Thoracic aorta (tissue), 2 donors: ENCODE measurements around the gene SLC6A3. TPM values are rescaled to one million over a fixed set of nuclear protein-coding genes. Genes with fewer than 3 reads are reported as not detected.

ENCODE experiments used
- ATAC-seq: fragments of 150-250 bp; one replicate; pipeline ENCODE4 v1.8.0; 2017; ENCODE audit warnings: low read depth; ENCODE audit not compliant: insufficient number of reproducible peaks, low FRiP score
- DNase-seq: peaks from one replicate; pipeline ENCODE4 v3.0.0-alpha.2; 2020; ENCODE audit warnings: low spot score
- H3K27ac ChIP-seq, 2 donors: fragments of 200-600 bp; sonication (generic); 1 replicate in 1 of 2; 2 replicates in 1 of 2; pipeline ENCODE4 v1.5.1; 2016; ENCODE audit warnings: mild to moderate bottlenecking in 2 of 2, moderate library complexity in 2 of 2
- H3K27me3 ChIP-seq: fragments of 200-600 bp; sonication (generic); replicated peaks from 2 replicates; pipeline ENCODE4 v1.6.0; 2016; ENCODE audit warnings: mild to moderate bottlenecking; ENCODE audit not compliant: insufficient read depth
- H3K36me3 ChIP-seq: fragments of 200-600 bp; sonication (generic); one replicate; pipeline ENCODE4 v1.5.1; 2016
- H3K4me1 ChIP-seq, 2 donors: fragments of 200-600 bp; sonication (generic); 1 replicate in 1 of 2; 2 replicates in 1 of 2; pipeline versions ENCODE4 v1.5.1 to v1.6.0; 2016; ENCODE audit warnings: low read depth in 2 of 2, mild to moderate bottlenecking in 1 of 2; ENCODE audit not compliant: control insufficient read depth in 1 of 2
- H3K4me3 ChIP-seq: fragments of 200-600 bp; sonication (generic); 2 replicates; pipeline ENCODE4 v1.5.1; 2016; ENCODE audit warnings: mild to moderate bottlenecking
- H3K9me3 ChIP-seq: fragments of 200-600 bp; sonication (generic); 2 replicates; pipeline ENCODE4 v1.5.1; 2016
- CTCF ChIP-seq: fragments of 200-600 bp; sonication (generic); IDR thresholded peaks from one replicate; pipeline ENCODE4 v1.5.1; 2019; ENCODE audit warnings: antibody characterized with exemption
- total RNA-seq, 2 donors: library from RNA; depleted of rRNA; stranded (reverse); fragments of >200 nt; gene quantifications; one replicate each; pipeline versions ENCODE4 v1.1.0 to v1.2.3, GENCODE V29; 2016

Gene SLC6A3
- total RNA-seq, 2 donors from 2014 or later = 0.14 TPM; not detected in 1

DNA sequence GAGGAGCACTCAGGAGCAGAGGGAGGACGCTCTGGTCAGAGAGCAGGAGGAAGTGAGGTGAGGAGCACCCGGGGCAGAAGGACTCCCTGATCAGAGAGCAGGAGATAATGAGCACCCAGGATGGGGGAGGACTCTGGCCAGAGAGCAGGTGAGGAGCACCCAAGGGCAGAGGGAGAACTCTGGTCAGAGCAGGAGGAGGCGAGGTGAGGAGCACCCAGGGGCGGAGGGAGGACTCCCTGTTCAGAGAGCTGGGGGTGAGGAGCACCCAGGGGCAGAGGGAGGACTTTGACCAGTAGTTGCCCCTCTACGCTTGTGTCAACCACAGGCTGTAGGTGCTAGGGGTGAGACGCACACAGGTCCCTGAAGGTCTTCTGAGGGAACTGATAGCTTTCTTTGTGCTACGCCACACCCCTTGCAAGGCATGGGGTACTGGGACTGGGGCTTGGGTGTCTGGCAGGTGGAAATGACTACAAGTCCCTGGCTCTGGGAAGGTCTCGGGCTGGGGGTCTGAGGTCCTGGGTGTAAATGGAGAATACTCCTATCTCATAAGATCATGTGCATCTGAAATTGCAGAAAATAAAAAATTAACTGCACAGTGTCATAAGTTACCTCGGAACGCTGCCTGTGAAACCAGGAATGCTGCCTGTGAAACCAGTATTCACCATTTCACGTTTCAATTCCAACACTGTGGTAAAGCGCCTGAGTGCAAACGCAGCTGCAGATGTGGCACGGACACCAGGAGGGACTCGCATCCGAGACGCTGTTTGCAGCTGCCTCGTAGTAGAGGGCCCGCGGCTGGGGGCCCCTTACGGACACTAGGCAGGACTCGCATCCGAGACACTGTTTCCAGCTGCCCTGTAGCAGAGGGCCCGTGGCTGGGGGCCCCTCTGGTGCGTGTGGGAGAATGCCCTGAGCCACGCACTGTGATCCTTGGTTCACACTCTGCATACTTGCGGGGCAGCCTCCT is 27.0 kb upstream of the SLC6A3 start:
- peaks cover 34% of the 10 kb centered on the region for H3K36me3 ChIP-seq
- no peak for DNase-seq
- no peak for ATAC-seq
- H3K27ac ChIP-seq = no peak overlapping the region
- H3K4me1 ChIP-seq = no peaks in the 10 kb centered on the region
- no peaks in the 10 kb centered on the region for H3K9me3 ChIP-seq
- H3K27me3 ChIP-seq = no peaks in the 10 kb centered on the region
- no peak for TF ChIP-seq CTCF
- no peak overlapping the region for H3K4me3 ChIP-seq

GRCh38 chr5:1471240-1471853 is 26.1 kb upstream of the SLC6A3 start:
- Histone ChIP-seq H3K4me1 (no peaks in the 10 kb centered on the region), H3K27ac (no peak overlapping the region), H3K27me3 (no peaks in the 10 kb centered on the region), H3K4me3 (no peak overlapping the region), H3K36me3 (peaks cover 29% of the 10 kb centered on the region), H3K9me3 (no peaks in the 10 kb centered on the region)
- no peak for TF ChIP-seq CTCF
- DNase-seq = no peak
- ATAC-seq = no peak

- TF ChIP-seq CTCF = no peak
- Histone ChIP-seq H3K27me3 (no peaks in the 10 kb centered on the region), H3K36me3 (peaks cover 33% of the 10 kb centered on the region), H3K9me3 (no peaks in the 10 kb centered on the region), H3K4me1 (no peaks in the 10 kb centered on the region), H3K4me3 (no peak overlapping the region), H3K27ac (no peak overlapping the region)
- no peak for ATAC-seq
- DNase-seq = no peak
These were observed 25.5 kb upstream of the SLC6A3 start for GRCh38 chr5:1470762-1471211.

DNA sequence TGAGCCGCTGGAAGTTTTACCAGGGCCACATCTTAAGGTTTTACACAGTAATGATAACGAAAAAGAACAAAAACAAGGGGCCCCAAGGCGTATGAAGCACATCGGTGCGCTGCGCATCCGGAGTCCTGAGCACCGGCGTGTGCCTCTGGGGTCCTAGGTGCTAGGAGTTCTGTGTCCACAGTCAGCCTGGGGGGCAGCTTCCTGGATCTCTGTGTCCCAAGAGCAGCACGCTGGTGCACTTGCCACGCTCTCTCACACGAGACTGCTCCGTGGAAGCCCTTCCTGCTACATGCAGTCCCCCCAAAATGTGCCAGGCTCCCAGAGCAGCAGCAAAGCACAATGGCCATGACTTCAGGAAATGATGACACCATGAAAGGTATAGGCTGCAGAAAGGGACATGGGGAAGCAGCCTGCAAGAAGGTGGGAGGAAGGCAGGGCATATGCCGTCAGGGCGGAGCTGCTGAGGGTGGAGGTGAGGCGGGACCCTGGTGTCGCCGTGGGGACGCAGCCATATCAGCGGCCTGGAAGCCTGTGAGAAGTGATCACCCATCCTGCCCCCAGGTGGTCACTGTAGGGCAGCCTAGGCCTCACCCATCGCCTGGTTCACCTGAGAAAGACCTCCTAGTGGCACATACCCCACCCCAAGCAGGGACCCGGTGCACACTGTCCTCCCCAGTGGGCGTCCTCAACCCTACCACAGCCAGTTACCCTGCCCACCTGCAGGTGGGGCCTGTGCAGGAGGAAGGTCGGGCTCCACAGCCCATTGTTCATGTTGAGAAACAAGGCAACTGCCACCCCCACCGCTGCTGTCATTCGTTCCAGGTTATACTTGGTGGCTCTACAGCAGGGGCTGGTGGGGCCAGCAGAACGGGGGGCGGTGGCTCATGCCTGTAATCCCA is 23.6 kb upstream of the SLC6A3 start:
- Histone ChIP-seq H3K36me3 (peaks cover 31% of the 10 kb centered on the region), H3K4me3 (no peak overlapping the region), H3K27me3 (no peaks in the 10 kb centered on the region), H3K9me3 (no peaks in the 10 kb centered on the region), H3K27ac (no peak overlapping the region), H3K4me1 (no peaks in the 10 kb centered on the region)
- no peak for DNase-seq
- TF ChIP-seq CTCF = no peak
- ATAC-seq = no peak
